H1 (cell line): ENCODE measurements around the gene CLDN14. TPM values are rescaled to one million over a fixed set of nuclear protein-coding genes. Genes with fewer than 3 reads are reported as not detected.

Experiments used
- CTCF ChIA-PET: fragments of 300-600 bp; sonication (Branson Sonifier 250); formaldehyde crosslinking; loops from one replicate; lab custom pipeline; 2021; ENCODE audit not compliant: partially characterized antibody; lab: Charles Lee
- POLR2A ChIA-PET: fragments of 300-600 bp; sonication (Branson Sonifier 250); formaldehyde crosslinking; loops from one replicate; lab custom pipeline; 2021; ENCODE audit warnings: inconsistent platforms; ENCODE audit not compliant: partially characterized antibody; lab: Charles Lee
- DNase-seq, 2 experiments: peaks; one replicate each; pipeline versions ENCODE4 v3.0.0 to v3.0.0-alpha.2; 2010 to 2022; ENCODE audit warnings: low spot score in 2 of 2, low read depth in 1 of 2, mixed read lengths in 1 of 2
- FAIRE-seq: peaks from 2 replicates; lab custom pipeline; 2011; peaks lifted over from hg19 to GRCh38; lab: Jason Lieb, UNC
- H2AFZ ChIP-seq: 2 replicates; pipeline ENCODE4 v1.8.1; 2012; ENCODE audit warnings: low read length, inconsistent platforms
- H2AK5ac ChIP-seq: 2 replicates; pipeline ENCODE4 v1.6.1; 2013; ENCODE audit warnings: low read depth, low read length
- H2BK120ac ChIP-seq: replicated peaks from 2 replicates; pipeline ENCODE3; 2013; ENCODE audit warnings: low read depth, low read length, inconsistent platforms
- H2BK12ac ChIP-seq: 2 replicates; pipeline ENCODE4 v1.6.1; 2013; ENCODE audit warnings: low read depth, low read length
- H2BK15ac ChIP-seq: 2 replicates; pipeline ENCODE4 v1.6.1; 2013; ENCODE audit warnings: low read length
- H2BK20ac ChIP-seq: 2 replicates; pipeline ENCODE4 v1.6.1; 2013; ENCODE audit warnings: low read length
- H2BK5ac ChIP-seq: 2 replicates; pipeline ENCODE4 v1.6.1; 2013; ENCODE audit warnings: low read depth, low read length
- H3K14ac ChIP-seq: 2 replicates; pipeline ENCODE4 v1.6.1; 2013; ENCODE audit warnings: inconsistent platforms; ENCODE audit not compliant: insufficient read length
- H3K18ac ChIP-seq: 2 replicates; pipeline ENCODE4 v1.6.1; 2013; ENCODE audit warnings: low read length; ENCODE audit errors: extremely low read depth
- H3K23ac ChIP-seq: 2 replicates; pipeline ENCODE4 v1.6.1; 2013; ENCODE audit warnings: inconsistent platforms; ENCODE audit not compliant: insufficient read length
- H3K23me2 ChIP-seq: 2 replicates; pipeline ENCODE4 v1.6.1; 2013; ENCODE audit warnings: low read depth, low read length
- H3K27ac ChIP-seq: 2 replicates; pipeline ENCODE4 v1.6.1; 2011; ENCODE audit warnings: low read depth, low read length, inconsistent platforms
- H3K27me3 ChIP-seq, 4 experiments: replicated peaks in 1 of 4; 1 replicate in 1 of 4; 2 replicates in 3 of 4; pipeline versions ENCODE4 v1.6.1 to v1.8.1; 2011 to 2013; ENCODE audit warnings: low read length in 3 of 4, mild to moderate bottlenecking in 3 of 4, inconsistent platforms in 2 of 4, mixed read lengths in 2 of 4, moderate library complexity in 1 of 4; ENCODE audit not compliant: control insufficient read depth in 3 of 4, insufficient read depth in 3 of 4; ENCODE audit errors: extremely low read depth in 1 of 4
- H3K36me3 ChIP-seq, 4 experiments: 2 replicates each; pipeline versions ENCODE4 v1.6.1 to v1.8.1; 2011 to 2013; ENCODE audit warnings: mild to moderate bottlenecking in 4 of 4, low read length in 3 of 4, moderate library complexity in 2 of 4, control low read depth in 1 of 4, inconsistent platforms in 1 of 4; ENCODE audit not compliant: insufficient read depth in 4 of 4, control insufficient read depth in 2 of 4
- H3K4ac ChIP-seq: replicated peaks from 2 replicates; pipeline ENCODE3; 2013; ENCODE audit warnings: low read length, low read depth, mixed read lengths, inconsistent platforms; ENCODE audit not compliant: insufficient read length
- H3K4me1 ChIP-seq, 4 experiments: replicated peaks in 1 of 4; 1 replicate in 1 of 4; 2 replicates in 3 of 4; pipeline versions ENCODE4 v1.6.1 to v1.8.1; 2011 to 2013; ENCODE audit warnings: low read length in 3 of 4, inconsistent platforms in 2 of 4, mixed read lengths in 1 of 4; ENCODE audit not compliant: insufficient read depth in 4 of 4, control insufficient read depth in 3 of 4
- H3K4me2 ChIP-seq, 2 experiments: 2 replicates each; pipeline versions ENCODE4 v1.6.1 to v1.8.1; 2011 to 2013; ENCODE audit warnings: low read depth in 2 of 2, low read length in 2 of 2, control low read depth in 1 of 2, inconsistent platforms in 1 of 2, mild to moderate bottlenecking in 1 of 2; ENCODE audit not compliant: insufficient read depth in 1 of 2
- H3K4me3 ChIP-seq, 4 experiments: fragments of 200-600, 300-600 bp in 1 of 4; sonication (generic), shearing (Covaris generic), sonication (Bioruptor Twin) in 1 of 4; 2 replicates each; pipeline versions ENCODE4 v1.5.1 to v1.8.1; 2011 to 2016; ENCODE audit warnings: low read length in 4 of 4, low read depth in 3 of 4, control low read depth in 2 of 4, inconsistent platforms in 2 of 4, mild to moderate bottlenecking in 2 of 4, mixed read lengths in 1 of 4, moderate library complexity in 1 of 4; ENCODE audit not compliant: insufficient read depth in 2 of 4; ENCODE audit errors: extremely low read depth in 1 of 4
- H3K56ac ChIP-seq: replicated peaks from 2 replicates; pipeline ENCODE3; 2013; ENCODE audit warnings: low read depth, mild to moderate bottlenecking, mixed read lengths, low read length, inconsistent platforms; ENCODE audit not compliant: insufficient read length
- H3K79me1 ChIP-seq: 2 replicates; pipeline ENCODE4 v1.6.1; 2013; ENCODE audit warnings: low read depth, low read length, control low read depth
- H3K79me2 ChIP-seq, 2 experiments: 2 replicates each; pipeline versions ENCODE4 v1.6.1 to v1.8.1; 2012 to 2013; ENCODE audit warnings: low read length in 2 of 2, mild to moderate bottlenecking in 2 of 2, inconsistent platforms in 1 of 2; ENCODE audit not compliant: insufficient read depth in 2 of 2, control insufficient read depth in 1 of 2
- H3K9ac ChIP-seq, 4 experiments: replicated peaks in 1 of 4; 1 replicate in 1 of 4; 2 replicates in 3 of 4; pipeline versions ENCODE4 v1.6.1 to v1.8.1; 2011 to 2013; ENCODE audit warnings: low read depth in 3 of 4, low read length in 3 of 4, control low read depth in 2 of 4, mild to moderate bottlenecking in 2 of 4, moderate library complexity in 2 of 4, inconsistent platforms in 1 of 4; ENCODE audit errors: extremely low read depth in 1 of 4
- H3K9me3 ChIP-seq, 2 experiments: 2 replicates each; pipeline versions ENCODE4 v1.6.1 to v1.8.1; 2012 to 2013; ENCODE audit warnings: mild to moderate bottlenecking in 2 of 2, moderate library complexity in 2 of 2, control low read depth in 1 of 2, inconsistent platforms in 1 of 2, low read depth in 1 of 2, low read length in 1 of 2, mixed read lengths in 1 of 2; ENCODE audit not compliant: insufficient read depth in 2 of 2
- H4K20me1 ChIP-seq, 2 experiments: replicated peaks in 1 of 2; 2 replicates each; pipeline versions ENCODE3 to v1.8.1; 2011 to 2013; ENCODE audit warnings: inconsistent platforms in 2 of 2, low read length in 2 of 2, mild to moderate bottlenecking in 1 of 2; ENCODE audit not compliant: insufficient read depth in 2 of 2, control insufficient read depth in 1 of 2
- H4K5ac ChIP-seq: 2 replicates; pipeline ENCODE4 v1.6.1; 2013; ENCODE audit warnings: low read length, low read depth, mixed read lengths, inconsistent platforms; ENCODE audit not compliant: insufficient read length
- H4K8ac ChIP-seq: 2 replicates; pipeline ENCODE4 v1.8.0; 2013; ENCODE audit warnings: mild to moderate bottlenecking, moderate library complexity, low read length, inconsistent platforms; ENCODE audit not compliant: insufficient read depth; ENCODE audit errors: extremely low read depth
- H4K91ac ChIP-seq: replicated peaks from 2 replicates; pipeline ENCODE3; 2013; ENCODE audit warnings: low read length, mixed read lengths, inconsistent platforms; ENCODE audit not compliant: insufficient read length
- CEBPB ChIP-seq: IDR thresholded peaks from 2 replicates; pipeline ENCODE4 v1.6.1; 2012; ENCODE audit warnings: low read depth, low read length
- CHD1 ChIP-seq: IDR thresholded peaks from 2 replicates; pipeline ENCODE4 v1.6.1; 2012; ENCODE audit warnings: low read depth, low read length, improper control_type of control experiment
- CTBP2 ChIP-seq: IDR thresholded peaks from 2 replicates; pipeline ENCODE4 v1.7.0; 2011; ENCODE audit warnings: borderline replicate concordance, mild to moderate bottlenecking, moderate library complexity, mixed read lengths, low read length; ENCODE audit not compliant: insufficient read depth, insufficient read length
- EP300 ChIP-seq, 2 experiments: IDR thresholded peaks; 1 replicate in 1 of 2; 2 replicates in 1 of 2; pipeline ENCODE4 v1.6.1; 2011 to 2012; ENCODE audit warnings: low read depth in 2 of 2, low read length in 2 of 2, mild to moderate bottlenecking in 2 of 2, borderline replicate concordance in 1 of 2, inconsistent platforms in 1 of 2, moderate library complexity in 1 of 2
- EZH2 ChIP-seq: fragments of 200-600 bp; sonication (generic); IDR thresholded peaks from 2 replicates; pipeline ENCODE4 v1.7.1; 2012; ENCODE audit warnings: low read depth, mild to moderate bottlenecking, moderate library complexity, low read length, inconsistent platforms; ENCODE audit not compliant: severe bottlenecking
- HDAC6 ChIP-seq: IDR thresholded peaks from one replicate; pipeline ENCODE4 v1.7.1; 2012; ENCODE audit warnings: low read depth, mild to moderate bottlenecking, inconsistent platforms, low read length, moderate library complexity
- KDM1A ChIP-seq: fragments of 200-600, 300-600 bp; sonication (generic); IDR thresholded peaks from 2 replicates; pipeline ENCODE4 v1.7.1; 2016; ENCODE audit warnings: mild to moderate bottlenecking, low read length, borderline replicate concordance
- RBBP5 ChIP-seq: IDR thresholded peaks from 2 replicates; pipeline ENCODE4 v1.7.1; 2012; ENCODE audit warnings: low read depth, mild to moderate bottlenecking, inconsistent platforms, low read length, moderate library complexity, borderline replicate concordance
- SRF ChIP-seq: IDR thresholded peaks from 2 replicates; pipeline ENCODE4 v1.6.1; 2011; ENCODE audit warnings: mild to moderate bottlenecking, low read depth, low read length, moderate library complexity
- YY1 ChIP-seq: IDR thresholded peaks from 2 replicates; pipeline ENCODE4 v1.6.1; 2011; ENCODE audit warnings: low read depth, mild to moderate bottlenecking, low read length
- WGBS, 2 experiments: shearing (Covaris generic) in 1 of 2; methylation state at CpG; one replicate each; pipeline versions ENCODE4 v1.1.6 to v1.1.7; 2013 to 2015; ENCODE audit warnings: low lambda C conversion rate in 2 of 2, mixed read lengths in 2 of 2, inconsistent platforms in 1 of 2, low coverage in 1 of 2, missing lambda C conversion rate in 1 of 2; ENCODE audit not compliant: insufficient replicate concordance in 2 of 2, insufficient coverage in 1 of 2, insufficient read length in 1 of 2; ENCODE audit errors: extremely low coverage in 1 of 2, missing lambda C conversion rate in 1 of 2; 5-methylcytosine and 5-hydroxymethylcytosine counted together
- polyA plus RNA-seq, 7 experiments: library from polyadenylated mRNA; depleted of rRNA in 3 of 7; stranded (reverse) in 5 of 7; unstranded in 2 of 7; fragments of >200 nt in 5 of 7; fragments of 200-250 nt in 2 of 7; gene quantifications; 1 replicate in 5 of 7; 2 replicates in 1 of 7; 4 replicates in 1 of 7; pipeline versions ENCODE4 v1.2.1 to v1.2.3, GENCODE V29; 2011 to 2013; ENCODE audit warnings: missing spikeins in 2 of 7, mixed read lengths in 2 of 7
- total RNA-seq: library from RNA; stranded (reverse); fragmentation: NEBNext Ultra II Directional; extraction: Animal tissue kit (Norgen Biotek cat#: 25700); gene quantifications from 2 replicates; pipeline ENCODE4 v1.2.1, GENCODE V29; 2021
- TF ChIP-seq, protein P1 (sequence below): IDR thresholded peaks from 2 replicates; pipeline ENCODE4 v1.6.1; 2011; ENCODE audit warnings: low read length, improper control_type of control experiment

Gene CLDN14
- total and polyA plus RNA-seq, 2 of the 8 experiments (the other 6 are each of a cell fraction or from before 2014, with no cell fraction given), result 0.08 TPM; not detected in 1

DNA sequence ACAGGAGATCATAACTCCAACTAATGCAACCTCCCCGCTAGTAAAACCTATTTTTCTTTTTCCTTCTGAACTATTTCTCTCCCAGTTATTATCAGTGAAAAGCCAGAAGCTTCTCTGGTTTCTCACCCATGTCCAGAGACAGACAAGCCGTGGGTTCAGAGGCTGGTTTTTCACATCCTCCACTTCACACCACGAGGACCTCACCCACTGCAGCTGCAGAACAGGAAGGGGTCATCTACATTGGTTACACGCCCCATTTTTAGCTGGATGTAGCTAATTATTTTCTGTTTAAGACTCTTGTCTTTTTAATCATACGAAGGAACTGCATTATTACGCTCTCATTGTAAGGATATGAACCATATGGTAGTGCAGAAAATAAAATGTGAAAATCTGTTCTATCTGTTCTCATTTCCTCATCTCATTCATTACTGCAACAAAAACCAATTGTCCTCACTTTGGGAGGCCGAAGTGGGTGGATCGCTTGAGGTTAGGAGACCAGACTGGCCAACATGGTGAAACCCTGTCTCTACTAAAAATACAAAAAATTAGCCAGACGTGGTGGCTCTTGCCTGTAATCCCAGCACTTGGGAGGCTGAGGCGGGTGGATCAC is 39.1 kb upstream of the CLDN14 start:
- H2BK20ac ChIP-seq, result no peak overlapping the region
- no peak overlapping the region for H3K56ac ChIP-seq
- WGBS, 2 experiments, result 93% methylated on average over 10 of the region's 10 CpGs; no CpG with 5 or more reads in 1 of the 2 experiments
- no peak overlapping the region for H3K9ac ChIP-seq
- no peak overlapping the region for H3K4me3 ChIP-seq
- POLR2A ChIA-PET, result no interaction called here
- H2BK120ac ChIP-seq, result no peak overlapping the region
- H3K79me2 ChIP-seq, result no peaks in the 10 kb centered on the region
- H4K20me1 ChIP-seq, result no peaks in the 10 kb centered on the region
- no peak overlapping the region for H3K4ac ChIP-seq
- no peak overlapping the region for H4K91ac ChIP-seq
- H3K27ac ChIP-seq, result no peak overlapping the region
- no peak overlapping the region for H3K14ac ChIP-seq
- H2AFZ ChIP-seq, result no peak overlapping the region
- no peaks in the 10 kb centered on the region for H3K79me1 ChIP-seq
- no peak overlapping the region for H2BK15ac ChIP-seq
- no peak overlapping the region for H2BK12ac ChIP-seq
- no peaks in the 10 kb centered on the region for H3K36me3 ChIP-seq
- no peak overlapping the region for H4K5ac ChIP-seq
- H4K8ac ChIP-seq, result no peak overlapping the region
- no peak overlapping the region for H2BK5ac ChIP-seq
- no peak overlapping the region for H2AK5ac ChIP-seq
- no peak overlapping the region for H3K18ac ChIP-seq
- CTCF ChIA-PET, result interaction anchor here (5.0 kb wide), 1 partner anchor 14 kb away, joined by 22 read pairs; no protein-coding TSS in a partner anchor
- no peak for DNase-seq
- no peaks in the 10 kb centered on the region for H3K9me3 ChIP-seq
- FAIRE-seq, result no peak
- no peaks in the 10 kb centered on the region; a peak in 1 of 7 replicates for H3K4me1 ChIP-seq
- no peak overlapping the region for H3K4me2 ChIP-seq
- no peak overlapping the region for H3K23ac ChIP-seq
- H3K27me3 ChIP-seq, result no peaks in the 10 kb centered on the region
- no peaks in the 10 kb centered on the region; the same call in 1 of the 2 replicates for H3K23me2 ChIP-seq
- no peak for TF ChIP-seq CTBP2
- no peak for TF ChIP-seq SRF
- TF ChIP-seq CHD1, result no peak
- TF ChIP-seq HDAC6, result no peak
- TF ChIP-seq EZH2, result no peak
- no peak for TF ChIP-seq KDM1A
- TF ChIP-seq EP300 (IDR thresholded peaks at IDR 0.05; ENCODE audit: borderline replicate concordance in 1 of 2, low read depth in 2 of 2, low read length in 2 of 2), result no peak
- no peak for TF ChIP-seq YY1
- TF ChIP-seq, protein P1, sequence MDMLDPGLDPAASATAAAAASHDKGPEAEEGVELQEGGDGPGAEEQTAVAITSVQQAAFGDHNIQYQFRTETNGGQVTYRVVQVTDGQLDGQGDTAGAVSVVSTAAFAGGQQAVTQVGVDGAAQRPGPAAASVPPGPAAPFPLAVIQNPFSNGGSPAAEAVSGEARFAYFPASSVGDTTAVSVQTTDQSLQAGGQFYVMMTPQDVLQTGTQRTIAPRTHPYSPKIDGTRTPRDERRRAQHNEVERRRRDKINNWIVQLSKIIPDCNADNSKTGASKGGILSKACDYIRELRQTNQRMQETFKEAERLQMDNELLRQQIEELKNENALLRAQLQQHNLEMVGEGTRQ, result no peak
- TF ChIP-seq CEBPB, result no peak
- TF ChIP-seq RBBP5, result no peak
